Measurements from ENCODE around the gene PSMD9.
"Not testable (repeated sequence)": the region's sequence is repeated elsewhere in the genome, so short reads cannot be mapped to it uniquely, and the experiment has no call there.

PSMD9 gene

DNA sequence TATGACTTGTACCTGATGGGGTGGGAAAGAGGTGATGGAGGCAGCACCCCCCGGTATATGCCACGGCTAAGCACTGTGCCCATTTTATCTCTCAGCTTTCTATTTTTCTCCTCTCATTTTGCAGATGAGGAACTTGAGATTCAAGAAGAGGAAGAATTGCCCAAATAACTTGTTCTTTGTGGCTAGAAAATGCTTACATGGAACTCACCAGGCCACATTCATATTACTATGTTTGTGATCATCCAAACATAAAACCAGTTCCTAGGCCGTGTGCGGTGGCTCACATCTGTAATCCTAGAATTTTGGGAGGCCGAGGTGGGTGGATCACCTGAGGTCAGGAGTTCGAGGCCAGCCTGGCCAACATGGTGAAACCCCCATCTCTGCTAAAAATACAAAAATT is 14.5 kb upstream of the PSMD9 start:
- DNase-seq: no peak

DNA sequence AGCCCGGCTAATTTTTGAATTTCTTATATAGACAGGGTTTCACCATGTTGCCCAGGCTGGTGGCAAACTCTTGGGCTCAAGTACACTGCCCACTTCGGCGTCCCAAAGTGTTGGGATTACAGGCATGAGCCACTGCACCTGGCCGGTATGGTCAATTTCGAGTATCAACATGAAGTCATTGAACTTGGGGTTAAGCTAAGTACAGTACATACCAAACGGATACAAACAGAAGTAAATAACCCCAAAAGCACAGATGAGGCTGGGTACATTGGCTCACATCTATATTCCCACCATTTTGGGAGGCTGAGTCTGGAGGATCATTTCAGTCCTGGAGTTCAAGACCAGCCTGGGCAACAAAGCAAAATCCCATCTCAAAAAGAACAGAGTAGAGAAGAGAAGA is 13.0 kb upstream of the PSMD9 start:
- DNase-seq: no peak

DNA sequence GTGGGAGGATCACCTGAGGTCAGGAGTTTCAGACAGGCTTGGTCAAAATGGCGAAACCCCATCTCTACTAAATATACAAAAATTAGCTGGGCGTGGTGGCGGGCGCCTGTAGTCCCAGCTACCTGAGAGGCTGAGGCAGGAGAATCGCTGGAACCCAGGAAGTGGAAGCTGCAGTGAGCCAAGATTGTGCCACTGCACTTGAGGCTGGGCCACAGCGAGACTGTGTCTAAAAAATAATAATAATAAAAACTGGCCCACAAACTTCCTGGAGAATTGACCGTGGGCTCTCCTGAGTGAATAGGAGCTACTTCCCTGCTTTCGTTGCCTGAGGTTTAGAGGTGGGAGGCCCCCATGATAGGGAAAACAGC is 12.5 kb upstream of the PSMD9 start:
- not testable (repeated sequence) for DNase-seq

DNA sequence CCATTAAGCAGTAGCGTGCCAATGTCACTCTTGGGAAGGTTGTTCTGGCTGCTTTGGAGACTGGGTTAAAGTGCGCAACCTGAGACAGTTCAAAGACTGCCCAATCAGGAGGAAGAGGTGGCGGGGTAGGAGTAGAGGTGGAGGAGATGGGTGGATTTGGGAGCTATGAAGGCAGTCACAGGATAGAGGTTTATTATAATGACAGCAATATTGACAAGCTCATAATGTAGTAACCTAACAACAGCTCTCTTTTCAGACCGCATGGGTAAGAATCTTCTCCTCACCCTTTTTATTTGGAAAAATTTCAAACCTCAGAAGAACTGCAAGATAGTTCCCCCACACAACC is 5.3 kb upstream of the PSMD9 start:
- no peak for DNase-seq

DNA sequence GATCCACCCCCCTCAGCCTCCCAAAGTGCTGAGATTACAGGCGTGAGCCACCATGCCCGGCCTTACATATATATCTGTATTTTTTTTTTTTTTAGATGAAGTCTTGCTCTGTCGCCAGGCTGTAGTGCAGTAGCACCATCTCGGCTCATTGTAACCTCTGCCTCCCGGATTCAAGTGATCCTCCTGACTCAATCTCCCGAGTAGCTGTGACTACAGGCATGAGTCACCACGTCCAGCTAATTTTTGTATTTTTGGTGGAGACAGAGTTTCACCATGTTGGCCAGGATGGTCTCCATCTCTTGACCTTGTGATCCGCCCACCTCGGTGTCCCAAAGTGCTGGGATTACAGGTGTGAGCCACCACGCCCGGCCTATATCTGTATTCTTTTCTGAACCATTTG is 3.5 kb upstream of the PSMD9 start:
- DNase-seq: not testable (repeated sequence)

DNA sequence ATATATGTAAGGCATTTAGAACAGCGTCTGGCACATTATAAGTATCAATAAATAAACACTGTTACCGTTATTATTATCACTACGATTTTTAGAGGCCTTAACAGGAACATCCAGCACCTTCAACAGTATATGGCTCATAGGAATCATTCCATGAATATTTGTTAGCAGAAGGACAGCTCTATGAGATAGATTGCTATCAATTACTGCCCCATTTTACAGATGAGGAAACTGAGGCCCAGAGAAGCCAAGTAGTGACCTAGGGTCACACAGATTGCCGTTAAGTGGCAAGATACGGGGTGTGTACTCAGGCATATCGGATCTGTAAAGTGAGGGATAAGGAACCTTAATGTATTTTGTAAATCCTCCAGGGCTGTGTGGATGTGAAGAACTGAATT is 510 bp upstream of the PSMD9 start:
- DNase-seq: no peak

DNA sequence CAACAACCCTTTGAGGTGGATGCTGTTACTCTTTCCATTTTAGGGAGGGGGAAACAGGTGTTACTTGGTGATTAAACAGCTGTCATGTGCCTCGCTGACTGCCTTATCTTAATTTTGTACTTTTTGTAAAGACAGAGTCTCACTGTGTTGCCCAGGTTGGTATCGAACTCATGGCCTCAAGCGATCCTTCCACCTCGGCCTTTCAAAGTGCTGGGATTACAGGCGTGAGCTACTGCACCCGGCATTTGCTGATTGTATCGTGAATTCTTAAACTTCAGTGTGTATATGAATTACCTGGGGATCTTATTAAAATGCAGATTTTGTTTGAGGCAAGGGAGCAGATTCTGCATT is 659 bp downstream of the PSMD9 start:
- no peak for DNase-seq

DNA sequence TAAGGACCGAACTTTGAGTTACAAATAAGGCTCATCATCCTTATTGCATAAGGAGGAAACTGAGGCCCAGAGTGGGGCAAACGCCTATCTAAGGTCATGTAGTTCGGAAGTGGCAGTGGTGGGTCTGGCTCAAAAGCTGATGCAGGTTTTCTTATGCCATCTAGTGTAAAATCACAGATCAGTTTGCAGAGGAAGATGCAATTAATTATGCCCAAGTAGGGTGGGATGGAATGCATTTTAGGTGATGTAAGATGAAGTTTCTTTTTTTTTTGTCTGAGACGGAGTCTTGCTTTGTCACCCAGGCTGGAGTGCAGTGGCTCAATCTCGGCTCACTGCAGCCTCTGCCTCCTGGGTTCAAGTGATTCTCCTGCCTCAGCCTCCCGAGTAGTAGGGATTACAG is 1.1 kb downstream of the PSMD9 start:
- DNase-seq: not testable (repeated sequence)

DNA sequence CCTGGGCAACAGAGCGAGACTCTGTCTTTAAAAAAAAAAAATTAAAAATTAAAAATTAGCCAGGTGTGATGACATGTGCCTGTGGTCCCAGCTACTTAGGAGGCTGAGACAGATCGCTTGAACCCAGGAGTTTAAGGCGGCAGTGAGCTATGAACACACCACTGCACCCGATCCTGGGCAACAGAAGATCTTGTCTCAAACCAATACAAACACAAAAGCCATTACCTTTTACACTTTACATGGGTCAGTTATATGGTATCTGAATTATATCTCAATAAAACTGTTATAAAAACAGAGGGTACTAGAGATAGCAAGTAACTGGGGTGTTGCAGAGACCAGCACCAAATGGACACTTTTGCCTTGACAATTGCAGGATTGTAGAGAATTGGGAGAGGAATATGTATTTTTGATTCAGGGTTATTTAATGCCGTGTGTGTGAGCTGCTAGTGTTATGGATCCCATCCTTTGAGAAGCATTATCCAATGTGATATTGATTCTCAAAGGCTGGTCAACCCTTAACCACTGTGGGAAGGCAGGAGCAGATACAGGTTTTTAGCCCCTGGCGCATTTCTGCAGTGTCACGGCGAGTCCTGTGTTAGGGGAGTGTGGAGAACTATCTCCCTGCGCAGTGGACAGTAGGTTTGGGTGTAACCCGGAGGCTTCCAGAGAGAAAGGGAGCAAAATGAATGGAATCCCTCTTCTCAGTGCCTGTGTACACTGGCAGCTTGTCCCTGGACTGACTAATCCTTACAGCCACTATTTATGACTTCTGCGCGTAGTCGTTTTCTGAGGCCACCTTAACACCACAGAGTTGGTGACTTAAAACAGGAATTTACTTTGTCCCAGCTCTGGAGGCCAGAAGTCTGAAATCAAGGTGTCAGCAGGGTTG is 4.3 kb downstream of the PSMD9 start:
- no peak for DNase-seq

DNA sequence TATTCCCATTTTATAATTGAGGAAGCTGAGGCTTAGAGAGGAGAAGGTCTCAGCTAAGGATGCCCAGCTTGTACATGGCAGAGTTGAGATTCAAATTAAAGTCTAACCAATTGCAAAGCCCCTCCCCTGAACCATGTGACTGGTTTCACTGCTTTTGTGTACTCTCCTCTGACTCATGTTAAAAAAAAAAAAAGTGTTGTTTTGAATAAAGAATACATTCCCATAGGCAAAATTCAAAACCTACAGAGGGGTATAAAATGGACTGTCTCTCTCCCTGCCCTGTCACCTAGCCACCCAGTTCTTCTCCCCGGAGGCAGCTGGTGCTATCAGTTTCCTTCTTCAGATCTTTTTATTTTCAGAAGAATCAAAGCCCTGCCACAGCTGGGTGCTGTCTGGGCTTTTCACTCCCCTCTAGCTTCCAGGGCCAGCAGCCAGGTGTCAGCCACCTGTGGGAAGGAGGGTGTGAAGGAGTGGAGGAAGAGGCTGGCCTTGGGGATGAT is 5.4 kb downstream of the PSMD9 start:
- peak in 1 of 2 donors; percentile 11 for DNase-seq

DNA sequence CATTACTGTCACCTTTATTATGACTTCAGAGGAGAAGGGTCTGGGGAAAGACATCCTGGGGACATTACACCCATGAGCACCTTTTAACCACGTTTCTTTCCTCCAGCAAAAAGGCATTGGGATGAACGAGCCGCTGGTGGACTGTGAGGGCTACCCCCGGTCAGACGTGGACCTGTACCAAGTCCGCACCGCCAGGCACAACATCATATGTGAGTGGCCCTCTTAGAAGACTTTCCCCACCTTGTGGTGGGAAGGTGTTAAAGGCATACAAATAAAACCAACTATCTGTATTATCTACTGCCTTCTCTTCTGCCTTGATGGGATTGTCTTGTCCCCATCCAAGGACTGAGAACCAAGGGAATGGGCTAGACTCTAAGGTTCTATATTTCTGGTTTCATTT is 6.0 kb downstream of the PSMD9 start:
- no peak for DNase-seq

DNA sequence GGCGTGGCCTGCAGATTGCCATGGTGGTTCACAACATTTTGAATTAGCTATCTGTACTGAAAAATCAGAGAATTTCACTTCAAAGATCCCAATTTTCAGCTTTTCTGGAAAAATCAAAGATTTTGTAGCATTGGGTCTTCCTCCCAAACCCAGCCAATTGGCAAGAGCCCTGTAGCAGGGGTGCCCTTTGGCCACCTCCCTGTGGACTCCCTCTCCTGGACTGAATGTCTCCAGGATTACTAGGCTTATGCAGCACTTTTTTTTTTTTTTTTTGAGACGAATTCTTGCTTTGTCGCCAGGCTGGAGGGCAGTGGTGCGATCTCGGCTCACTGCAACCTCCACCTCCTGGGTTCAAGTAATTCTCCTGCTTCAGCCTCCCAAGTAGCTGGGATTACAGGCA is 9.7 kb downstream of the PSMD9 start:
- DNase-seq: no peak

DNA sequence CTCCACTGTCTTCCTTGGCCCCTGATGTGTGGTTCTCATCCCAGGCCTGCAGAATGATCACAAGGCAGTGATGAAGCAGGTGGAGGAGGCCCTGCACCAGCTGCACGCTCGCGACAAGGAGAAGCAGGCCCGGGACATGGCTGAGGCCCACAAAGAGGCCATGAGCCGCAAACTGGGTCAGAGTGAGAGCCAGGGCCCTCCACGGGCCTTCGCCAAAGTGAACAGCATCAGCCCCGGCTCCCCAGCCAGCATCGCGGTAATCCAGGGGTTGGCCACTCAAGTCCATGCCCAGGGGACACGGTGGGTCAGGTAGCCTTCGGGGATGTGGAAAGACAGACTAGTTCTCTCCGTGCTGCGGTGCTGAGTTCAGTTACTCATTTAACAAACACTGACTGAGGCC is 11.0 kb downstream of the PSMD9 start:
- no peak for DNase-seq

DNA sequence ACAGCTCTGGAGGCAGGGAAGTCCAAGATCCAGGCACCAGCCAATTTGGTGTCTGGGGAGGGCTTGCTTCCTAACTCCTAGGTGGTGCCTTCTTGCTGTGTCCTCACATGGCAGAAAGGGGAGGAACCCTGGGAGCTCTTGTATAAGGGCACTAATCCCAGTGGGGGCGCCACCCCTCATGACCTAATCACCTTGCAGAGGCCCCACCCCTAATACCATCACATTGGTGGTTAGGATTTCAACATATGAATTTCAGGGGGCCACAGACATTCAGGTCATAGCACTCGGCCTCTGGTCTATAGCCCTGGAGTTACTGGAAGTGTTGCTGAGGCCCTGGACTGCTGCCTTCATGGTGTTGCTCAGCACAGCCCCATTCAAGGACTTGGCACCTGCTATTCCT is 14.6 kb downstream of the PSMD9 start:
- DNase-seq: no peak

DNA sequence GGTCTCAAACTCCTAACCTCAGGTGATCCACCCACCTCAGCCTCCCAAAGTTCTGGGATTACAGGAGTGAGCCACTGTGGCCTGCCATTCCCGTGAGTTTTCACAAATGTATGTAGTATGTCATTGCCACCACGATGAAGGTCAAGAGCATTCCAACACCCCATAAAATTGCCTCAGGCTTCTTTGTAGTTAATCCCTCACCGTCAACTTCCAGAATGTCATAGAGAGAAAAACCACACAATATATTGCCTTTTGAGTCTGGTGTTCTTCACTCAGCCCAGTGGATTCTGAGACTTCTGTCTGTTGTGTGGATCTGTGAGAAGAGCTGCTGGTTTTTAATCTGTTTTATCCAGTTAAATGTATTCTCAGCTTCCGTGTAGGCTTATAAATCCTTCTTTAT is 17.2 kb downstream of the PSMD9 start:
- no peak for DNase-seq

DNA sequence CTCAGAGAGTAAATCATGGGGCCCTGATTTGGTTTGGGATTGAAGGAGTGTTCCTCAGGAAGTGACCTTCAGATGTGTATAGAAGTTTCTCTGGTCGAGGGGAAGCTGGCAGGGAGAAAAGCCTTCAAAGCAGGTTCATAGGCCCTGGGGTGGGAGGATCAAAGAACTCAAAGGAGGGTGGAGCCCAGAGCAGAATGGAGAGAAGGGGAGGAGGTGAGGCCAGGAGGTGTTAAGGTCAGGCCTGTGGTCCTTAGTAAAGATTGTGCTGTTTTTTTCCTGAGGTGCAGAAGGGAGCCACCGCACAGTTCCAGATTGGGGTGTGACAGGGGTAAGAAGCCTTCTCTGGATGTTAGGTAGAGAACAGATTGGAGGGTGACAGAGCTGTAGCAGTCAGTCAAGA is 20.1 kb downstream of the PSMD9 start:
- DNase-seq: no peak

DNA sequence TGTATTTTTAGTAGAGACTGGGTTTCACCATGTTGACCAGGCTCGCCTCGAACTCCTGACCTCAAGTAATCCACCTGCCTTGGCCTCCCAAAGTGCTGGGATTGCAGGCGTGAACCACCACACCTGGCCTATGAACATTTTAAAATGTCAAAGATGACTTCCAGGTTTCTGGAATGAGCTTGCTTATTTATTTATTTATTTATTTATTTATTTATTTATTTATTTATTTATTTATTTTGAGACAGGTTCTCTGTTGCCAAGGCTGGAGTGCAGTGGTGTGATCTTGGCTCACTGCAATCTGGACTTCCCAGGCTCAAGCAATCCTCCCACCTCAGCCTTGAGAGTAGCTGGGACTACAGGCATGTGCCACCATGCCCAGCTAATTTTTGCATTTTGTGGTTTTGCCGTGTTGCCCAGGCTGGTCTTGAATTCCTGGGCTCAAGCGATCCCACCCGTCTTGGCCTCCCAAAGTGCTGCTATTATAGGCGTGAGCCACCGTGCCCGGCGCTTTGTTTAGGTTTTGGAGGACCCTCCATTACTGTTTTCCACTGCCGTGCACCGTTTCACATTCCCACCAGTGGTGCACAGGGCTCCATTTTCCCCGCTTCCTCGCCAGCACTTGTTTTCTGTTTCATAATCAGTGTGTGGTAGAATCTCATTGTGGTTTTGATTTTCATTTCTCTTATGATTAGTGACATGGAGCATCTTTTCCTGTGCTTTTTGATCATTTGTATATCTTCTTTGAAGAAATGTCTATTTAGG is 23.4 kb downstream of the PSMD9 start:
- DNase-seq: no peak

DNA sequence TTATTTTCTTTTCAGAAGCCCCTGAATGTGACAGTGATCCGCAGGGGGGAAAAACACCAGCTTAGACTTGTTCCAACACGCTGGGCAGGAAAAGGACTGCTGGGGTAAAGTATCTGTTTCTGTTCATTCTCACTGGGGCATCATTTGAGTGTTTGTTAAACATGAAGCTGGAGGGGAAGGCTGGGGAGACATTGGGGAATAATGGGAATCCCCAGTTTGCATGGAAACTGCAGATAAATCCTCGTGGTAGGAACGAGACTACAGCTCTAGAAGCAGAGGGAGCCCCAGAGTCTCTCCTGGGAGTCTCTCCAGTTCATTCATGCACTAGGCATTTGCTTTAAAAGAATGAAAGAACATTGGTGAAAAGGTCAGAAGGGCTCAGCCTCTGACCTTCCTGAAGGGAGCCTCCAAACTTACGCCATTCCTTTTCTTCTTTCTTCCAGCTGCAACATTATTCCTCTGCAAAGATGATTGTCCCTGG is 27.3 kb downstream of the PSMD9 start:
- DNase-seq: no peak

DNA sequence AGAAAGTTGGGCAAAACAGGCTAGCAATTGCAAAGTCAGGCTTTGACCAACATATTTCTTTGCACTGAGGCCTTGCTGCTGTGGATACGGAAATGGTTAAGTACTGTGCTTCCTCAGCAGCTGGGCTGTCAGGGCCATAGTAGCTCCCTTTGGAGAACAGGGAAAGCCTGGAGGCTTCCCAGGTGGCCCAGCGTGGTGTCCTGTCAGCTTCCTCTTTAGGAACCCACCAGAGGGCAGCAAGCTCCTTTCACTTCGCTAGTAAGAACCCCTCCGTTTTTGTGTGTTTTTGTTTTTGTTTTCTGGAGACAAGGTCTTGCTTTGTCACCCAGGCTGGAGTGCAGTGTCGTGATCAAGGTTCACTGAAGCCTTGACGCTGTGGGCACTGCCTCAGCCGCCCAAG is 28.1 kb downstream of the PSMD9 start:
- no peak for DNase-seq

DNA sequence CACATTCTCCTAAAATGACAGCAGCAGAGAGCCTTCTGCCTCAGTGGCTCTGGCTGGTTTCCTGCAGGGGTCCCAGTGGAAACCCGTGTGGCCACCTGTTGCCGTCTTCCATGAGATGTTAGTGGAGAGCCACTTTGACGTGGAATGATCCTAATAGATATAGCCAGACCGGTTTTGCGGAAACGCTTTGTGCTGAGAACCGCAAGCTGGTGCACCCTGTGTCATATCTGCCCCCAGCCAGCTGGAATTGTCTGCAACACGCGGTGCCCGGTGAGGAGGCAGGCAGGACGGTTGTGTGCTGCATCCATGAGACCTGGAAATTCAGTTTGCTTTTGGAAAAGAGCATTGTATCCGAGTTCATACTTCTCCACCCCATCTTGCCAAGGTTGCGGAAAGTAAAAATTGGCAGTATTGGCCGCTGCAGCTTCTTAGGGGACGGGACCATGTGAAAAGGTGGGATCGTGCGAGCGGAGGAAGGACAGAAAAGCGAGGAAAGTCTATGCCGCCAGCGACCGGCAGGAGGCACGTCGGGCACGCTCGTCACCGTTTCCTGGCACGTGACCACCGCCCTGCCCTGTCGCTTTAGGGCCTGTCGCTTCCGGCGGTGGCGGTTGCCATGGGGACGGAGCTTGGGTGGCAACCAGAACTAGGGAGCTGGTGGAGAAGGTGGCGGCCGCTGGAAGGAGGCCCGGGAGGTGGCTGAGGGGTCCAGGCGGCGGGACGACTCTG is 29.5 kb downstream of the PSMD9 start, which contains the start of gene CFAP251:
CFAP251 (plus strand) TSS at position 643 of the 729 bp plus-strand sequence. CDS start 2,714 bp downstream, outside the sequence.
- peak; percentile 84 to 86 for DNase-seq

DNA sequence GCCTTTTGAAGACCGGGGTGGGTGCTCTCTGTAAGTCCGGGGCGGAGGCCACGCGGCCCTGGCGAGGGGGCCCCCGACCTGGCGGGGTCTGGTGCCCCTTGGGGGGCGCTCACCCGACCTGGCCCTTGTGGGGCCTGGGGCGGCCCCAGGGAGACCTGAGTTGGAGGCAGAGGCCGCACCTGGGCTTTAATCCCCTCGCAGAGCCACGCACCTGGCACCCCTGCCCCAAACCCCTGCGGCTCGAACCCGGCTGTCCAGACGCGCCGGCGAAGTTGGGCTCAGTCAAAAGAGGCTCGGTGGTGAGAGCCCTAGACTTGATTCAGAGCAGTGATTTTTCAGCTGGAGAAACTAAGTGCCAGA is 30.1 kb downstream of the PSMD9 start:
- DNase-seq: no peak

DNA sequence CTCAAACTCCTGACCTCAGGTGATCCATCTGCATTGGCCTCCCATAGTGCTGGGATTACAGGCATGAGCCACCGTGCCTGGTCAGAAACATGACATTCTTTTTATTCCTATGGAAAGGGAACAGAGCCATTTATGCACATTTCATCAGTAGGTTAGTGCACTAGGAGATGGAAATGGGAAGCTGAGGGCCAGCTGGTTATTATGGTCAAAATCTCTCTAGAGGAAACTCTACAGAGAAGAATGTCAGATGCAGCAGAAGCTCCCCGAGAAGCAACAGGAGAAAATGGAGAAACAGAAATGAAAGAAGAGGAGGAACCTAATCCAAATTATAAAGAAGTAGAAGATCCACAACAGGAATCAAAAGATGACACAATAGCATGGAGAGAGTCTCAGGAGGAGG is 32.5 kb downstream of the PSMD9 start:
- peak in 1 of 2 donors; percentile 7 for DNase-seq

DNA sequence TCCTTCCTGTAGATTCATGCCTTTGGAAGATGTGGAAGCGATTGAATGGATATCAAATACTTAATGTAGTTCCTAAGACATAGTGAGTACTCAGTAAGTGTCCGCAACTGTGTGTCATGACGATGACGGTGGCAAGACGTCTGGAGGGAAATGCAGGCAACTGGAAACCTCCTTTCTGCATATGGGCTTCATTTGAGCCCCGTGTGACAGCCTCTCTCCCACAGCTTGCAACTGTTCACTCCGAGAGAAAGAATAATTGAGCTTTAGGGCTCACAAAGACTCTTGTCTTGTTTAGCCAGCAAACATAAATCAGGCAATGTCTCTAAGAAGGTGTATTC is 36.7 kb downstream of the PSMD9 start:
- no peak for DNase-seq
